ENCODE measurements around the gene PEAK1. TPM values are rescaled to one million over a fixed set of nuclear protein-coding genes. Genes with fewer than 3 reads are reported as not detected.

Gene PEAK1
- total and polyA plus RNA-seq, 10 of the 15 experiments (the other 5 are each of a cell fraction or from before 2014, with no cell fraction given): 0.62 to 24.2 (median 11.2) TPM

DNA sequence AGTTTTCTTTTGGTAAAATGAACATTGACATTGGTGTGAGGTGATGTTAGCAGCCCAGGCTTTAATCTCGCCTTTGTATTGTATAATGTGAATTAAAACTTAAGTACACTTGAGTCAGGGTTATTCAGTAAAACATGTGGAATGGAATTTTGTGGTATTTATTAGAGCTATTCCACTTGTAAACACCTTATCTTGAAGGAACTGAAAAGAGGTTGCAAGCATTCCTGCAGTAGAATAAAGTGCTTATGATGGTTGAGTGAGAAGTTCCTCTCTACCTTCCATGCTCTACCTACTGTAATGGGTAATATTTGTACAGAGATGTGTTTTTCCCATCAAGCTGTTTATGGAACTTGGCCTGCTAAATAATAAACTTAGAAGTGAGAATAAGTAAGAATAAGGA, 36.8 kb upstream of the PEAK1 start:
- WGBS (ENCODE audit: insufficient coverage, insufficient replicate concordance, low lambda C conversion rate, missing lambda C conversion rate): 100% methylated on average over 1 of the region's 1 CpG
- no peak for FAIRE-seq

More for the DNA sequence above, 36.8 kb upstream of the PEAK1 start:
- no peaks in the 10 kb centered on the region for H4K20me1 ChIP-seq (ENCODE audit: control insufficient read depth, insufficient read depth)
- TF ChIP-seq, protein P1, sequence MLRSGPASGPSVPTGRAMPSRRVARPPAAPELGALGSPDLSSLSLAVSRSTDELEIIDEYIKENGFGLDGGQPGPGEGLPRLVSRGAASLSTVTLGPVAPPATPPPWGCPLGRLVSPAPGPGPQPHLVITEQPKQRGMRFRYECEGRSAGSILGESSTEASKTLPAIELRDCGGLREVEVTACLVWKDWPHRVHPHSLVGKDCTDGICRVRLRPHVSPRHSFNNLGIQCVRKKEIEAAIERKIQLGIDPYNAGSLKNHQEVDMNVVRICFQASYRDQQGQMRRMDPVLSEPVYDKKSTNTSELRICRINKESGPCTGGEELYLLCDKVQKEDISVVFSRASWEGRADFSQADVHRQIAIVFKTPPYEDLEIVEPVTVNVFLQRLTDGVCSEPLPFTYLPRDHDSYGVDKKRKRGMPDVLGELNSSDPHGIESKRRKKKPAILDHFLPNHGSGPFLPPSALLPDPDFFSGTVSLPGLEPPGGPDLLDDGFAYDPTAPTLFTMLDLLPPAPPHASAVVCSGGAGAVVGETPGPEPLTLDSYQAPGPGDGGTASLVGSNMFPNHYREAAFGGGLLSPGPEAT (IDR thresholded peaks at IDR 0.05; ENCODE audit: low read depth): no peak
- TF ChIP-seq POLR2AphosphoS2 (IDR thresholded peaks at IDR 0.05; ENCODE audit: low read depth, low read length) (no peak), GATAD2B (conservative IDR thresholded peaks at IDR 0.05; ENCODE audit: low read depth) (no peak), RB1 (IDR thresholded peaks at IDR 0.05; ENCODE audit: borderline replicate concordance) (no peak), KLF5 (IDR thresholded peaks at IDR 0.05; ENCODE audit: partially characterized antibody) (no peak), RUNX3 (IDR thresholded peaks at IDR 0.05; ENCODE audit: low read length) (no peak), NR2C2 (IDR thresholded peaks at IDR 0.05; ENCODE audit: borderline replicate concordance, control insufficient read depth, insufficient read length, low read depth) (no peak), CREB1 (IDR thresholded peaks at IDR 0.05; ENCODE audit: low read depth) (no peak), SUZ12 (IDR thresholded peaks at IDR 0.05; ENCODE audit: unreplicated experiment) (no peak), SMC3 (IDR thresholded peaks at IDR 0.05; ENCODE audit: borderline replicate concordance, low read length) (no peak), HCFC1 (IDR thresholded peaks at IDR 0.05; ENCODE audit: low read length) (no peak), NFIC (IDR thresholded peaks at IDR 0.05; ENCODE audit: low read depth, low read length) (no peak), EGR1 (IDR thresholded peaks at IDR 0.05; ENCODE audit: borderline replicate concordance in 1 of 2, low read depth in 2 of 2, low read length in 2 of 2) (no peak), MYC (IDR thresholded peaks at IDR 0.05; ENCODE audit: insufficient read depth, insufficient read length, insufficient replicate concordance, low read length, severe bottlenecking) (no peak)
- TF ChIP-seq, protein P2, sequence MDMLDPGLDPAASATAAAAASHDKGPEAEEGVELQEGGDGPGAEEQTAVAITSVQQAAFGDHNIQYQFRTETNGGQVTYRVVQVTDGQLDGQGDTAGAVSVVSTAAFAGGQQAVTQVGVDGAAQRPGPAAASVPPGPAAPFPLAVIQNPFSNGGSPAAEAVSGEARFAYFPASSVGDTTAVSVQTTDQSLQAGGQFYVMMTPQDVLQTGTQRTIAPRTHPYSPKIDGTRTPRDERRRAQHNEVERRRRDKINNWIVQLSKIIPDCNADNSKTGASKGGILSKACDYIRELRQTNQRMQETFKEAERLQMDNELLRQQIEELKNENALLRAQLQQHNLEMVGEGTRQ (IDR thresholded peaks at IDR 0.05; ENCODE audit: borderline replicate concordance, low read depth, low read length): no peak
- BruUV-seq (replicated peaks): no TSS peak
- H3K27ac ChIP-seq (ENCODE audit: control insufficient read depth, insufficient read depth): no peak overlapping the region
- no peak overlapping the region for H3K4me3 ChIP-seq
- ATAC-seq: no peak
- POLR2A ChIA-PET: interaction anchor here (1.0 kb wide), 1 partner anchor 15 kb away, joined by 4 read pairs; no protein-coding TSS in a partner anchor
- RAD21 ChIA-PET (ENCODE audit: unreplicated experiment): interaction anchor here (0.8 to 1.7 kb wide), 2 partner anchors 36 to 86 kb away, joined by 3 to 5 read pairs; no protein-coding TSS in a partner anchor
- intact Hi-C loops (cut with micrococcal nuclease; ENCODE audit: unreplicated experiment): no loop called here
- DNase-seq (ENCODE audit: low read depth, low spot score): no peak
- H3K36me3 ChIP-seq (ENCODE audit: control insufficient read depth in 2 of 2, insufficient read depth in 2 of 2, low read length in 1 of 2): peaks cover 1 to 9% of the 10 kb centered on the region in 2 experiments; a peak in 3 of 4 replicates
- no peak overlapping the region for H2AFZ ChIP-seq (ENCODE audit: control insufficient read depth, low read depth, low read length)
- SMC1A ChIA-PET (ENCODE audit: uncharacterized antibody, unreplicated experiment): interaction anchor here (1.7 kb wide), 1 partner anchor 269 kb away, joined by 8 read pairs; no protein-coding TSS in a partner anchor
- peaks cover 10% of the 10 kb centered on the region for H3K4me1 ChIP-seq (ENCODE audit: control insufficient read depth, insufficient read depth, low read length)
- no peak overlapping the region for H3K9ac ChIP-seq (ENCODE audit: control insufficient read depth, insufficient read depth, low read length)
- no peaks in the 10 kb centered on the region for H3K9me3 ChIP-seq (replicated peaks; ENCODE audit: control insufficient read depth, insufficient read depth, low read length)
- no peak overlapping the region for H3K4me2 ChIP-seq (ENCODE audit: control insufficient read depth, insufficient read depth)
- no peaks in the 10 kb centered on the region for H3K27me3 ChIP-seq (replicated peaks in 1 of 2; ENCODE audit: control insufficient read depth in 2 of 2, insufficient read depth in 2 of 2, low read length in 1 of 2)
- CTCF ChIA-PET: no interaction called here
- in situ Hi-C loops (cut with MboI): no loop called here
- no peaks in the 10 kb centered on the region; the same call in 1 of the 2 replicates for H3K79me2 ChIP-seq (ENCODE audit: control insufficient read depth, insufficient read depth, low read length)

Data from GM12878 (cell line).